H9 (cell line): ENCODE data around the gene CSNK2A2. TPM values are rescaled to one million over a fixed set of nuclear protein-coding genes. Genes with fewer than 3 reads are reported as not detected.

ENCODE experiments used
- DNase-seq: peaks from one replicate; pipeline ENCODE4 v3.0.0-alpha.2; 2017
- H2AFZ ChIP-seq: one replicate; pipeline ENCODE4 v1.6.1; 2013; ENCODE audit warnings: mild to moderate bottlenecking, low read length, control low read depth, moderate library complexity
- H2AK5ac ChIP-seq: 2 replicates; pipeline ENCODE4 v1.6.1; 2013; ENCODE audit warnings: low read length, control low read depth, mixed read lengths; ENCODE audit not compliant: insufficient read length
- H2BK120ac ChIP-seq: one replicate; pipeline ENCODE4 v1.6.1; 2013; ENCODE audit warnings: low read depth, mild to moderate bottlenecking, low read length, control low read depth, inconsistent platforms; ENCODE audit not compliant: poor library complexity, severe bottlenecking
- H2BK12ac ChIP-seq: 2 replicates; pipeline ENCODE4 v1.6.1; 2013; ENCODE audit warnings: low read length, control low read depth, mixed read lengths, low read depth; ENCODE audit not compliant: insufficient read length
- H2BK15ac ChIP-seq: 2 replicates; pipeline ENCODE4 v1.6.1; 2013; ENCODE audit warnings: low read depth, low read length, control low read depth
- H2BK20ac ChIP-seq: one replicate; pipeline ENCODE4 v1.6.1; 2013; ENCODE audit warnings: low read depth, mild to moderate bottlenecking, low read length, control low read depth, inconsistent platforms; ENCODE audit not compliant: poor library complexity, severe bottlenecking
- H2BK5ac ChIP-seq: 2 replicates; pipeline ENCODE4 v1.6.1; 2013; ENCODE audit warnings: low read length, control low read depth, mixed read lengths; ENCODE audit not compliant: insufficient read length
- H3K14ac ChIP-seq: 2 replicates; pipeline ENCODE4 v1.6.1; 2013; ENCODE audit warnings: low read length, control low read depth; ENCODE audit not compliant: insufficient read depth
- H3K18ac ChIP-seq: 2 replicates; pipeline ENCODE4 v1.6.1; 2013; ENCODE audit warnings: low read depth, mild to moderate bottlenecking, mixed read lengths, low read length, control low read depth; ENCODE audit not compliant: insufficient read length
- H3K23ac ChIP-seq: 2 replicates; pipeline ENCODE4 v1.6.1; 2013; ENCODE audit warnings: low read length, control low read depth, mixed read lengths, low read depth; ENCODE audit not compliant: insufficient read length
- H3K23me2 ChIP-seq: 2 replicates; pipeline ENCODE4 v1.6.1; 2013; ENCODE audit warnings: low read depth, mild to moderate bottlenecking, mixed read lengths, low read length, control low read depth; ENCODE audit not compliant: insufficient read length, poor library complexity, severe bottlenecking
- H3K27ac ChIP-seq: 2 replicates; pipeline ENCODE4 v1.5.1; 2013; ENCODE audit warnings: low read length, control low read depth, mixed read lengths, low read depth; ENCODE audit not compliant: insufficient read length
- H3K27me3 ChIP-seq: 2 replicates; pipeline ENCODE4 v1.6.1; 2013; ENCODE audit warnings: low read length, control low read depth, inconsistent platforms; ENCODE audit not compliant: insufficient read depth
- H3K4ac ChIP-seq: 2 replicates; pipeline ENCODE4 v1.6.1; 2013; ENCODE audit warnings: low read depth, mild to moderate bottlenecking, control low read depth, inconsistent platforms, low read length, moderate library complexity
- H3K4me1 ChIP-seq: 2 replicates; pipeline ENCODE4 v1.6.1; 2013; ENCODE audit warnings: low read length, control low read depth, inconsistent platforms; ENCODE audit not compliant: insufficient read depth
- H3K4me2 ChIP-seq: 2 replicates; pipeline ENCODE4 v1.6.1; 2013; ENCODE audit warnings: low read length, control low read depth, mixed read lengths; ENCODE audit not compliant: insufficient read length, insufficient read depth
- H3K56ac ChIP-seq: 2 replicates; pipeline ENCODE4 v1.6.1; 2013; ENCODE audit warnings: low read depth, mild to moderate bottlenecking, mixed read lengths, low read length, control low read depth; ENCODE audit not compliant: insufficient read length
- H3K79me1 ChIP-seq: 2 replicates; pipeline ENCODE4 v1.6.1; 2013; ENCODE audit warnings: low read depth, mild to moderate bottlenecking, moderate library complexity, low read length, control low read depth, inconsistent platforms; ENCODE audit not compliant: insufficient read depth, poor library complexity, severe bottlenecking
- H3K79me2 ChIP-seq: 2 replicates; pipeline ENCODE4 v1.6.1; 2013; ENCODE audit warnings: low read length, control low read depth, inconsistent platforms; ENCODE audit not compliant: insufficient read depth
- H3K9ac ChIP-seq: 2 replicates; pipeline ENCODE4 v1.6.1; 2013; ENCODE audit warnings: low read length, control low read depth, mixed read lengths; ENCODE audit not compliant: insufficient read length; ENCODE audit errors: extremely low read depth
- H3K9me3 ChIP-seq: one replicate; pipeline ENCODE4 v1.6.1; 2013; ENCODE audit warnings: low read depth, low read length, inconsistent platforms; ENCODE audit not compliant: control insufficient read depth
- H3T11ph ChIP-seq: one replicate; pipeline ENCODE4 v1.6.1; 2013; ENCODE audit warnings: mild to moderate bottlenecking, low read length, control low read depth, inconsistent platforms
- H4K20me1 ChIP-seq: one replicate; pipeline ENCODE4 v1.6.1; 2013; ENCODE audit not compliant: control insufficient read depth, insufficient read length, insufficient read depth
- H4K5ac ChIP-seq: 2 replicates; pipeline ENCODE4 v1.6.1; 2013; ENCODE audit warnings: low read depth, mild to moderate bottlenecking, mixed read lengths, low read length, control low read depth; ENCODE audit not compliant: insufficient read length
- H4K8ac ChIP-seq: replicated peaks from 2 replicates; pipeline ENCODE4 v1.6.1; 2013; ENCODE audit warnings: low read length, control low read depth, mixed read lengths, low read depth; ENCODE audit not compliant: insufficient read length
- H4K91ac ChIP-seq: 2 replicates; pipeline ENCODE4 v1.6.1; 2013; ENCODE audit warnings: low read depth, mild to moderate bottlenecking, moderate library complexity, mixed read lengths, low read length, control low read depth; ENCODE audit not compliant: insufficient read length
- H3K27ac Mint-ChIP-seq, 3 experiments: 2 replicates in 2 of 3; 3 replicates in 1 of 3; pipeline ENCODE4 v1.8.0; 2020 to 2021; ENCODE audit warnings: mixed read lengths in 3 of 3, mild to moderate bottlenecking in 1 of 3, moderate library complexity in 1 of 3
- H3K27me3 Mint-ChIP-seq: 2 replicates; pipeline ENCODE4 v1.8.0; 2021; ENCODE audit warnings: low read depth, mild to moderate bottlenecking, moderate library complexity, mixed read lengths
- H3K36me3 Mint-ChIP-seq, 3 experiments: 2 replicates in 2 of 3; 3 replicates in 1 of 3; pipeline ENCODE4 v1.8.0; 2020 to 2021; ENCODE audit warnings: low read depth in 3 of 3, mixed read lengths in 3 of 3; ENCODE audit not compliant: insufficient read depth in 1 of 3
- H3K4me1 Mint-ChIP-seq, 2 experiments: 2 replicates each; pipeline ENCODE4 v1.8.0; 2020; ENCODE audit warnings: mixed read lengths in 2 of 2
- H3K4me3 Mint-ChIP-seq, 2 experiments: 2 replicates in 1 of 2; 3 replicates in 1 of 2; pipeline ENCODE4 v1.8.0; 2020 to 2021; ENCODE audit warnings: mild to moderate bottlenecking in 2 of 2, mixed read lengths in 2 of 2, moderate library complexity in 1 of 2
- H3K9me3 Mint-ChIP-seq, 2 experiments: 2 replicates in 1 of 2; 3 replicates in 1 of 2; pipeline ENCODE4 v1.8.0; 2020; ENCODE audit warnings: mild to moderate bottlenecking in 2 of 2, mixed read lengths in 2 of 2, moderate library complexity in 1 of 2
- WGBS: extraction: QIAGEN DNeasy Blood & Tissue Kit; methylation state at CpG from one replicate; pipeline ENCODE4 v1.1.7; 2013; ENCODE audit warnings: missing lambda C conversion rate, low lambda C conversion rate, mixed read lengths; ENCODE audit not compliant: insufficient read length; ENCODE audit errors: extremely low coverage; 5-methylcytosine and 5-hydroxymethylcytosine counted together
- total RNA-seq: library from RNA; stranded (reverse); gene quantifications from 2 replicates; pipeline ENCODE4 v1.2.1, GENCODE V29; 2021
- TF ChIP-seq, protein P1 (sequence below): fragments of 200-600 bp; sonication (generic); conservative IDR thresholded peaks from 3 replicates; pipeline ENCODE4 v1.8.0; 2021; ENCODE audit warnings: antibody characterized with exemption, mild to moderate bottlenecking

The CSNK2A2 gene
- total RNA-seq, 1 experiment from 2014 or later: 134 TPM

DNA sequence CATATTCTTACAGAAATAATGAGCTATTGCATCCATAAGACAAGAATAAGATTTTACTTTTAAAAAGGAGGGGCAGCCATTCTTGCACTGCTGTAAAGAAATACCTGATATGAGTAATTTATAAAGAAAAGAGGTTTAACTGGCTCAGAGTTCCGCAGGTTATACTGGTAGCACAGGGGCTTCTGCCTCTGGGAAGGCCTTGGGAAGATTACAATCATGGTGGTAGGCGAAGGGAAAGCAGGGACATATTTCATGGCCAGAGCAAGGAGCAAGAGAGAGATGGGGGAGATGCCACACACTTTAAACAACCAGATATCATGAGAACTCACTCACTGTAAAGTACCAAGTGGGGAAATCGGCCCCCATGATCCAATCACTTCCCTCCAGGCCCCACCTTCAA lies 20.9 kb upstream of the CSNK2A2 start:
- DNase-seq: no peak
- H3T11ph ChIP-seq: no peak overlapping the region
- H3K27ac ChIP-seq: no peak overlapping the region
- no peak overlapping the region for H2AK5ac ChIP-seq
- H3K14ac ChIP-seq: no peak overlapping the region
- no peak overlapping the region for H2BK120ac ChIP-seq
- H3K4me1 ChIP-seq: no peaks in the 10 kb centered on the region
- no peak overlapping the region for H2BK12ac ChIP-seq
- peaks cover 20% of the 10 kb centered on the region for H3K27me3 Mint-ChIP-seq
- no peak overlapping the region for H2BK15ac ChIP-seq
- H3K4me2 ChIP-seq: no peak overlapping the region
- no peaks in the 10 kb centered on the region for H3K27me3 ChIP-seq
- H3K79me2 ChIP-seq: no peaks in the 10 kb centered on the region
- H3K4me1 Mint-ChIP-seq: peaks cover 8 to 10% of the 10 kb centered on the region in 2 experiments
- H3K27ac Mint-ChIP-seq: no peak overlapping the region
- no peak overlapping the region for H4K91ac ChIP-seq
- no peak overlapping the region for H3K18ac ChIP-seq
- no CpG with 5 or more reads among the region's 3 CpGs for WGBS
- no peaks in the 10 kb centered on the region for H3K79me1 ChIP-seq
- no peaks in the 10 kb centered on the region for H3K9me3 ChIP-seq
- no peaks in the 10 kb centered on the region; a peak in 2 of 7 replicates for H3K36me3 Mint-ChIP-seq
- no peaks in the 10 kb centered on the region for H4K20me1 ChIP-seq
- H4K8ac ChIP-seq: no peak overlapping the region
- H3K56ac ChIP-seq: no peak overlapping the region
- TF ChIP-seq, protein P1, sequence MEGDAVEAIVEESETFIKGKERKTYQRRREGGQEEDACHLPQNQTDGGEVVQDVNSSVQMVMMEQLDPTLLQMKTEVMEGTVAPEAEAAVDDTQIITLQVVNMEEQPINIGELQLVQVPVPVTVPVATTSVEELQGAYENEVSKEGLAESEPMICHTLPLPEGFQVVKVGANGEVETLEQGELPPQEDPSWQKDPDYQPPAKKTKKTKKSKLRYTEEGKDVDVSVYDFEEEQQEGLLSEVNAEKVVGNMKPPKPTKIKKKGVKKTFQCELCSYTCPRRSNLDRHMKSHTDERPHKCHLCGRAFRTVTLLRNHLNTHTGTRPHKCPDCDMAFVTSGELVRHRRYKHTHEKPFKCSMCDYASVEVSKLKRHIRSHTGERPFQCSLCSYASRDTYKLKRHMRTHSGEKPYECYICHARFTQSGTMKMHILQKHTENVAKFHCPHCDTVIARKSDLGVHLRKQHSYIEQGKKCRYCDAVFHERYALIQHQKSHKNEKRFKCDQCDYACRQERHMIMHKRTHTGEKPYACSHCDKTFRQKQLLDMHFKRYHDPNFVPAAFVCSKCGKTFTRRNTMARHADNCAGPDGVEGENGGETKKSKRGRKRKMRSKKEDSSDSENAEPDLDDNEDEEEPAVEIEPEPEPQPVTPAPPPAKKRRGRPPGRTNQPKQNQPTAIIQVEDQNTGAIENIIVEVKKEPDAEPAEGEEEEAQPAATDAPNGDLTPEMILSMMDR: no peak
- H3K9ac ChIP-seq: no peak overlapping the region
- H4K5ac ChIP-seq: no peak overlapping the region
- no peaks in the 10 kb centered on the region for H3K23me2 ChIP-seq
- no peak overlapping the region for H2AFZ ChIP-seq
- no peak overlapping the region for H3K4ac ChIP-seq
- no peak overlapping the region for H3K23ac ChIP-seq
- no peak overlapping the region for H3K4me3 Mint-ChIP-seq
- H3K9me3 Mint-ChIP-seq: peaks cover 4 to 7% of the 10 kb centered on the region in 2 experiments; a peak in 2 of 5 replicates
- H2BK20ac ChIP-seq: no peak overlapping the region
- no peak overlapping the region for H2BK5ac ChIP-seq
